ENCODE data around the gene WDR37. TPM values are rescaled to one million over a fixed set of nuclear protein-coding genes. Genes with fewer than 3 reads are reported as not detected.

Gene WDR37
- polyA plus RNA-seq, 1 of the 3 experiments (the other 2 are of a cell fraction): 11.9 TPM

GRCh38 chr10:1103551-1103950 lies 47.4 kb downstream of the WDR37 start:
- no peak overlapping the region for H3K4me2 ChIP-seq
- no peaks in the 10 kb centered on the region for H4K20me1 ChIP-seq (ENCODE audit: insufficient read depth)
- TF ChIP-seq YY1 (IDR thresholded peaks at IDR 0.05; ENCODE audit: low read depth): no peak
- no peak for TF ChIP-seq JUND (IDR thresholded peaks at IDR 0.05)
- no peak for TF ChIP-seq POLR2AphosphoS5 (IDR thresholded peaks at IDR 0.05; ENCODE audit: low read depth, low read length)
- no peak for TF ChIP-seq REST (IDR thresholded peaks at IDR 0.05; ENCODE audit: low read depth, low read length)
- TF ChIP-seq SIN3A (IDR thresholded peaks at IDR 0.05; ENCODE audit: borderline replicate concordance, low read depth, low read length): no peak
- TF ChIP-seq ELF1 (IDR thresholded peaks at IDR 0.05): no peak
- TF ChIP-seq FOXJ3 (CRISPR knock-in tag; IDR thresholded peaks at IDR 0.05): no peak
- TF ChIP-seq GATA2 (CRISPR knock-in tag; IDR thresholded peaks at IDR 0.05): no peak
- no peak for TF ChIP-seq MEF2A (IDR thresholded peaks at IDR 0.05; ENCODE audit: borderline replicate concordance, low read depth)
- no peak for TF ChIP-seq GABPA (IDR thresholded peaks at IDR 0.05; ENCODE audit: low read depth)
- TF ChIP-seq USF1 (IDR thresholded peaks at IDR 0.05; ENCODE audit: borderline replicate concordance, low read depth): no peak
- TF ChIP-seq FOXM1 (IDR thresholded peaks at IDR 0.05; ENCODE audit: low read depth): no peak
- no peak for TF ChIP-seq ZBTB33 (IDR thresholded peaks at IDR 0.05; ENCODE audit: borderline replicate concordance, low read depth)
- no peak for TF ChIP-seq SMC3 (IDR thresholded peaks at IDR 0.05; ENCODE audit: low read depth, low read length)
- no peak for TF ChIP-seq RAD21 (IDR thresholded peaks at IDR 0.05; ENCODE audit: low read length)
- no peaks in the 10 kb centered on the region for H3K9me2 ChIP-seq
- H3K36me3 ChIP-seq (replicated peaks in 1 of 2; ENCODE audit: control insufficient read depth in 1 of 2, insufficient read depth in 2 of 2, low read length in 1 of 2): peaks cover 14 to 75% of the 10 kb centered on the region in 2 experiments
- ChIA-PET CTCF (interaction anchor here (0.8 to 1.9 kb wide), 3 partner anchors 13 to 16 kb away, joined by 3 to 4 read pairs (median 3); no protein-coding TSS in a partner anchor), POLR2A (no interaction called here)
- no peaks in the 10 kb centered on the region for H3F3A ChIP-seq (replicated peaks; ENCODE audit: insufficient read depth)
- H3K9ac ChIP-seq: no peak overlapping the region
- H3K79me2 ChIP-seq (ENCODE audit: insufficient read depth): no peaks in the 10 kb centered on the region
- H2AFZ ChIP-seq (ENCODE audit: low read depth): no peak overlapping the region
- H3K27me3 ChIP-seq (ENCODE audit: insufficient read depth): no peaks in the 10 kb centered on the region
- H3K27ac ChIP-seq (ENCODE audit: low read depth in 2 of 2, low read length in 1 of 2): no peak overlapping the region
- peaks cover 0 to 22% of the 10 kb centered on the region in 2 experiments; a peak in 2 of 4 replicates for H3K4me1 ChIP-seq (ENCODE audit: control insufficient read depth in 1 of 2, insufficient read depth in 2 of 2, low read depth in 1 of 2, low read length in 1 of 2)
- no peak overlapping the region for H3K4me3 ChIP-seq (ENCODE audit: low read depth in 2 of 2, low read length in 1 of 2)
- 94% methylated on average over 14 of the region's 18 CpGs for WGBS (ENCODE audit: low lambda C conversion rate)
- no peak for DNase-seq
- H3K9me3 ChIP-seq: no peaks in the 10 kb centered on the region
